Left ventricle myocardium inferior (tissue), 1 donor: Measurements from ENCODE around the gene TTYH3. TPM values are rescaled to one million over a fixed set of nuclear protein-coding genes. Genes with fewer than 3 reads are reported as not detected.

Experiments used
- DNase-seq: peaks from one replicate; pipeline ENCODE4 v3.0.0-alpha.2; 2020
- H3K27ac ChIP-seq: fragments of 200-600 bp; replicated peaks from 2 replicates; pipeline ENCODE4 v1.8.0; 2021
- H3K27me3 ChIP-seq: fragments of 200-600 bp; 2 replicates; pipeline ENCODE4 v1.8.0; 2021; ENCODE audit warnings: low read depth
- H3K36me3 ChIP-seq: fragments of 200-600 bp; 2 replicates; pipeline ENCODE4 v1.8.0; 2021
- H3K4me1 ChIP-seq: fragments of 200-600 bp; 2 replicates; pipeline ENCODE4 v1.8.0; 2021
- H3K4me3 ChIP-seq: fragments of 200-600 bp; 2 replicates; pipeline ENCODE4 v1.8.0; 2021; ENCODE audit warnings: mild to moderate bottlenecking, moderate library complexity
- H3K9me3 ChIP-seq: fragments of 200-600 bp; replicated peaks from 2 replicates; pipeline ENCODE4 v1.8.0; 2021
- intact Hi-C: fragments of 100-400 bp; cut with micrococcal nuclease; formaldehyde crosslinking; loops from one replicate; pipeline ENCODE4 v1.11.0; 2022
- total RNA-seq: library from RNA; stranded (reverse); fragmentation: NEBNext Ultra II Directional; extraction: Animal tissue kit (Norgen Biotek cat#: 25700); gene quantifications from one replicate; pipeline ENCODE4 v1.2.1, GENCODE V29; 2021
- TF ChIP-seq, protein P1 (sequence below): fragments of 200-600 bp; IDR thresholded peaks from 2 replicates; pipeline ENCODE4 v1.8.0; 2021; ENCODE audit warnings: antibody characterized with exemption, mild to moderate bottlenecking, borderline replicate concordance
- donor health status: DM: no; HTN: yes; CAD: no; lungs with severe emphysema.

The TTYH3 gene
- total RNA-seq, 1 donor from 2014 or later: 10.9 TPM

- no peaks in the 10 kb centered on the region for H3K27me3 ChIP-seq
- no peaks in the 10 kb centered on the region for H3K36me3 ChIP-seq
- TF ChIP-seq, protein P1, sequence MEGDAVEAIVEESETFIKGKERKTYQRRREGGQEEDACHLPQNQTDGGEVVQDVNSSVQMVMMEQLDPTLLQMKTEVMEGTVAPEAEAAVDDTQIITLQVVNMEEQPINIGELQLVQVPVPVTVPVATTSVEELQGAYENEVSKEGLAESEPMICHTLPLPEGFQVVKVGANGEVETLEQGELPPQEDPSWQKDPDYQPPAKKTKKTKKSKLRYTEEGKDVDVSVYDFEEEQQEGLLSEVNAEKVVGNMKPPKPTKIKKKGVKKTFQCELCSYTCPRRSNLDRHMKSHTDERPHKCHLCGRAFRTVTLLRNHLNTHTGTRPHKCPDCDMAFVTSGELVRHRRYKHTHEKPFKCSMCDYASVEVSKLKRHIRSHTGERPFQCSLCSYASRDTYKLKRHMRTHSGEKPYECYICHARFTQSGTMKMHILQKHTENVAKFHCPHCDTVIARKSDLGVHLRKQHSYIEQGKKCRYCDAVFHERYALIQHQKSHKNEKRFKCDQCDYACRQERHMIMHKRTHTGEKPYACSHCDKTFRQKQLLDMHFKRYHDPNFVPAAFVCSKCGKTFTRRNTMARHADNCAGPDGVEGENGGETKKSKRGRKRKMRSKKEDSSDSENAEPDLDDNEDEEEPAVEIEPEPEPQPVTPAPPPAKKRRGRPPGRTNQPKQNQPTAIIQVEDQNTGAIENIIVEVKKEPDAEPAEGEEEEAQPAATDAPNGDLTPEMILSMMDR: no peak
- no peak for DNase-seq
- intact Hi-C loops: no loop called here
- no peak overlapping the region for H3K27ac ChIP-seq
- peaks cover 5% of the 10 kb centered on the region for H3K9me3 ChIP-seq
- no peak overlapping the region for H3K4me3 ChIP-seq
- peaks cover 33% of the 10 kb centered on the region for H3K4me1 ChIP-seq
Measured at GRCh38 chr7:2663960-2664359, 32.2 kb downstream of the TTYH3 start.

- intact Hi-C loops: no loop called here
- DNase-seq: no peak
- Histone ChIP-seq H3K4me1 (peaks cover 33% of the 10 kb centered on the region), H3K9me3 (peaks cover 5% of the 10 kb centered on the region), H3K4me3 (no peak overlapping the region), H3K36me3 (no peaks in the 10 kb centered on the region), H3K27me3 (peaks cover 8% of the 10 kb centered on the region), H3K27ac (no peak overlapping the region)
- TF ChIP-seq, protein P1: no peak
Measured at GRCh38 chr7:2665359-2665791, 33.6 kb downstream of the TTYH3 start.

- no peak overlapping the region for H3K4me3 ChIP-seq
- intact Hi-C loops: no loop called here
- TF ChIP-seq, protein P1: no peak
- H3K4me1 ChIP-seq: peaks cover 38% of the 10 kb centered on the region
- no peak for DNase-seq
- H3K36me3 ChIP-seq: no peaks in the 10 kb centered on the region
- no peak overlapping the region for H3K27ac ChIP-seq
- H3K9me3 ChIP-seq: peaks cover 5% of the 10 kb centered on the region
- H3K27me3 ChIP-seq: peaks cover 16% of the 10 kb centered on the region
Measured at GRCh38 chr7:2666155-2666554, 34.4 kb downstream of the TTYH3 start.

DNA sequence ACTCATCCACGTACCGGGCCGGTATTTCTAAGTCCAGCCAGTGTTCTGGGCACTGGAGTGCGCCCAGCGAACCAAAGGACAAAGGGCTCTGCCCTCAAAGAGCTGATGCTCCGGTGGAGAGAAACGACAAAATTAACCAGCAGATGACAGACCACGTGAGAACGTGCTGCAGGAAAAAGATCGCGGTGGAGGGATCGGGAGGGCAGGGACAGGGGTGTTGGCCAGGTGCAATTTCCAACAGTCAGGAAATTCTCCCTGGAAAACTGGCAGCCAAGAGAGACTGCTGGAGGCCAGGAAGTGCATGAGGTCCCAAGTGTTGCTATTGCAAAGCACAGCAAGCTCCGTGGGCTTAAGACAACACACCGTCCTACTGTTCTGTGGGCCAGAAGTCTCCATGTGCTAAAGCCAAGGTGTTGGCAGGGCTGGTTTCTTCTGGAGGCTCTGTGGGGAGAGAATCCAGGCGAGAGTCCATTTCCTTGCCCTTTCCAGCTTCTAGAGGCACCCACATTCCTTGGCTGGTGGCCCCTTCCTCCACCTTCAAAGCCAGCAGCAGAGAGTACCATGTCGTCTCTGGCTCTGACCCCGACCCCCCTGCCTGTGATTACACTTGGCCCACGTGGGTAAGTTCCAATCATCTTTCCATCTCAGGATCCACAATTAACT lies 34.9 kb downstream of the TTYH3 start:
- peaks cover 21% of the 10 kb centered on the region for H3K27me3 ChIP-seq
- TF ChIP-seq, protein P1: no peak
- no peak overlapping the region for H3K27ac ChIP-seq
- peaks cover 5% of the 10 kb centered on the region for H3K9me3 ChIP-seq
- H3K4me3 ChIP-seq: no peak overlapping the region
- no peak for DNase-seq
- intact Hi-C loops: no loop called here
- H3K36me3 ChIP-seq: no peaks in the 10 kb centered on the region
- H3K4me1 ChIP-seq: peaks cover 39% of the 10 kb centered on the region

DNA sequence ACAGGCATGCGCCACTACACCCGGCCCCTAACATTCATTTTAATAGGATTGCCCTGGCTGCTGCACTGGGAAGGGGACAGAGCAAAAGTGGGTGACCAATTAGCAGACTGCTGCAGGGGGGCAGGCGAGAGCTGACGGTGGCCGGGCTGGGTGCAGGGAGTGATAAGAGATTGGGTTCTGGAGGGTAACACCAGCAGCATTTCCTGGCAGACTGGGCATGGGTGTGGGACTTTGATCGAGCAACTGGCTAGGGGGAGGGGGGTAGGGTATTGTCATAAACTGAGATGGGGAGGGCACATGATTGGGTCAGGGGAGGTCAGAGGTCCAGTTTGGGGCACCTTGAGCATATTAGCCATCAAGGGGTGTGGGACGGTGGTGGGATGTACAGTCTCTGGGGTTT lies 36.1 kb downstream of the TTYH3 start:
- Histone ChIP-seq H3K4me1 (peaks cover 34% of the 10 kb centered on the region), H3K27me3 (peaks cover 22% of the 10 kb centered on the region), H3K4me3 (no peak overlapping the region), H3K27ac (no peak overlapping the region), H3K36me3 (no peaks in the 10 kb centered on the region), H3K9me3 (peaks cover 5% of the 10 kb centered on the region)
- TF ChIP-seq, protein P1: no peak
- intact Hi-C loops: no loop called here
- DNase-seq: no peak
